H1 (cell line): ENCODE data around the gene ANK2. TPM values are rescaled to one million over a fixed set of nuclear protein-coding genes. Genes with fewer than 3 reads are reported as not detected.

ENCODE experiments used
- CTCF ChIA-PET: fragments of 300-600 bp; sonication (Branson Sonifier 250); formaldehyde crosslinking; loops from one replicate; lab custom pipeline; 2021; ENCODE audit not compliant: partially characterized antibody; lab: Charles Lee
- POLR2A ChIA-PET: fragments of 300-600 bp; sonication (Branson Sonifier 250); formaldehyde crosslinking; loops from one replicate; lab custom pipeline; 2021; ENCODE audit warnings: inconsistent platforms; ENCODE audit not compliant: partially characterized antibody; lab: Charles Lee
- DNase-seq, 2 experiments: peaks; one replicate each; pipeline versions ENCODE4 v3.0.0 to v3.0.0-alpha.2; 2010 to 2022; ENCODE audit warnings: low spot score in 2 of 2, low read depth in 1 of 2, mixed read lengths in 1 of 2
- FAIRE-seq: peaks from 2 replicates; lab custom pipeline; 2011; peaks lifted over from hg19 to GRCh38; lab: Jason Lieb, UNC
- H2AFZ ChIP-seq: 2 replicates; pipeline ENCODE4 v1.8.1; 2012; ENCODE audit warnings: low read length, inconsistent platforms
- H2AK5ac ChIP-seq: 2 replicates; pipeline ENCODE4 v1.6.1; 2013; ENCODE audit warnings: low read depth, low read length
- H2BK120ac ChIP-seq: replicated peaks from 2 replicates; pipeline ENCODE3; 2013; ENCODE audit warnings: low read depth, low read length, inconsistent platforms
- H2BK12ac ChIP-seq: 2 replicates; pipeline ENCODE4 v1.6.1; 2013; ENCODE audit warnings: low read depth, low read length
- H2BK15ac ChIP-seq: 2 replicates; pipeline ENCODE4 v1.6.1; 2013; ENCODE audit warnings: low read length
- H2BK20ac ChIP-seq: 2 replicates; pipeline ENCODE4 v1.6.1; 2013; ENCODE audit warnings: low read length
- H2BK5ac ChIP-seq: 2 replicates; pipeline ENCODE4 v1.6.1; 2013; ENCODE audit warnings: low read depth, low read length
- H3K14ac ChIP-seq: 2 replicates; pipeline ENCODE4 v1.6.1; 2013; ENCODE audit warnings: inconsistent platforms; ENCODE audit not compliant: insufficient read length
- H3K18ac ChIP-seq: 2 replicates; pipeline ENCODE4 v1.6.1; 2013; ENCODE audit warnings: low read length; ENCODE audit errors: extremely low read depth
- H3K23ac ChIP-seq: 2 replicates; pipeline ENCODE4 v1.6.1; 2013; ENCODE audit warnings: inconsistent platforms; ENCODE audit not compliant: insufficient read length
- H3K23me2 ChIP-seq: 2 replicates; pipeline ENCODE4 v1.6.1; 2013; ENCODE audit warnings: low read depth, low read length
- H3K27ac ChIP-seq: 2 replicates; pipeline ENCODE4 v1.6.1; 2011; ENCODE audit warnings: low read depth, low read length, inconsistent platforms
- H3K27me3 ChIP-seq, 4 experiments: replicated peaks in 1 of 4; 1 replicate in 1 of 4; 2 replicates in 3 of 4; pipeline versions ENCODE4 v1.6.1 to v1.8.1; 2011 to 2013; ENCODE audit warnings: low read length in 3 of 4, mild to moderate bottlenecking in 3 of 4, inconsistent platforms in 2 of 4, mixed read lengths in 2 of 4, moderate library complexity in 1 of 4; ENCODE audit not compliant: control insufficient read depth in 3 of 4, insufficient read depth in 3 of 4; ENCODE audit errors: extremely low read depth in 1 of 4
- H3K36me3 ChIP-seq, 4 experiments: 2 replicates each; pipeline versions ENCODE4 v1.6.1 to v1.8.1; 2011 to 2013; ENCODE audit warnings: mild to moderate bottlenecking in 4 of 4, low read length in 3 of 4, moderate library complexity in 2 of 4, control low read depth in 1 of 4, inconsistent platforms in 1 of 4; ENCODE audit not compliant: insufficient read depth in 4 of 4, control insufficient read depth in 2 of 4
- H3K4ac ChIP-seq: replicated peaks from 2 replicates; pipeline ENCODE3; 2013; ENCODE audit warnings: low read length, low read depth, mixed read lengths, inconsistent platforms; ENCODE audit not compliant: insufficient read length
- H3K4me1 ChIP-seq, 4 experiments: replicated peaks in 1 of 4; 1 replicate in 1 of 4; 2 replicates in 3 of 4; pipeline versions ENCODE4 v1.6.1 to v1.8.1; 2011 to 2013; ENCODE audit warnings: low read length in 3 of 4, inconsistent platforms in 2 of 4, mixed read lengths in 1 of 4; ENCODE audit not compliant: insufficient read depth in 4 of 4, control insufficient read depth in 3 of 4
- H3K4me2 ChIP-seq, 2 experiments: 2 replicates each; pipeline versions ENCODE4 v1.6.1 to v1.8.1; 2011 to 2013; ENCODE audit warnings: low read depth in 2 of 2, low read length in 2 of 2, control low read depth in 1 of 2, inconsistent platforms in 1 of 2, mild to moderate bottlenecking in 1 of 2; ENCODE audit not compliant: insufficient read depth in 1 of 2
- H3K4me3 ChIP-seq, 4 experiments: fragments of 200-600, 300-600 bp in 1 of 4; sonication (generic), shearing (Covaris generic), sonication (Bioruptor Twin) in 1 of 4; 2 replicates each; pipeline versions ENCODE4 v1.5.1 to v1.8.1; 2011 to 2016; ENCODE audit warnings: low read length in 4 of 4, low read depth in 3 of 4, control low read depth in 2 of 4, inconsistent platforms in 2 of 4, mild to moderate bottlenecking in 2 of 4, mixed read lengths in 1 of 4, moderate library complexity in 1 of 4; ENCODE audit not compliant: insufficient read depth in 2 of 4; ENCODE audit errors: extremely low read depth in 1 of 4
- H3K56ac ChIP-seq: replicated peaks from 2 replicates; pipeline ENCODE3; 2013; ENCODE audit warnings: low read depth, mild to moderate bottlenecking, mixed read lengths, low read length, inconsistent platforms; ENCODE audit not compliant: insufficient read length
- H3K79me1 ChIP-seq: 2 replicates; pipeline ENCODE4 v1.6.1; 2013; ENCODE audit warnings: low read depth, low read length, control low read depth
- H3K79me2 ChIP-seq, 2 experiments: 2 replicates each; pipeline versions ENCODE4 v1.6.1 to v1.8.1; 2012 to 2013; ENCODE audit warnings: low read length in 2 of 2, mild to moderate bottlenecking in 2 of 2, inconsistent platforms in 1 of 2; ENCODE audit not compliant: insufficient read depth in 2 of 2, control insufficient read depth in 1 of 2
- H3K9ac ChIP-seq, 4 experiments: replicated peaks in 1 of 4; 1 replicate in 1 of 4; 2 replicates in 3 of 4; pipeline versions ENCODE4 v1.6.1 to v1.8.1; 2011 to 2013; ENCODE audit warnings: low read depth in 3 of 4, low read length in 3 of 4, control low read depth in 2 of 4, mild to moderate bottlenecking in 2 of 4, moderate library complexity in 2 of 4, inconsistent platforms in 1 of 4; ENCODE audit errors: extremely low read depth in 1 of 4
- H3K9me3 ChIP-seq, 2 experiments: 2 replicates each; pipeline versions ENCODE4 v1.6.1 to v1.8.1; 2012 to 2013; ENCODE audit warnings: mild to moderate bottlenecking in 2 of 2, moderate library complexity in 2 of 2, control low read depth in 1 of 2, inconsistent platforms in 1 of 2, low read depth in 1 of 2, low read length in 1 of 2, mixed read lengths in 1 of 2; ENCODE audit not compliant: insufficient read depth in 2 of 2
- H4K20me1 ChIP-seq, 2 experiments: replicated peaks in 1 of 2; 2 replicates each; pipeline versions ENCODE3 to v1.8.1; 2011 to 2013; ENCODE audit warnings: inconsistent platforms in 2 of 2, low read length in 2 of 2, mild to moderate bottlenecking in 1 of 2; ENCODE audit not compliant: insufficient read depth in 2 of 2, control insufficient read depth in 1 of 2
- H4K5ac ChIP-seq: 2 replicates; pipeline ENCODE4 v1.6.1; 2013; ENCODE audit warnings: low read length, low read depth, mixed read lengths, inconsistent platforms; ENCODE audit not compliant: insufficient read length
- H4K8ac ChIP-seq: 2 replicates; pipeline ENCODE4 v1.8.0; 2013; ENCODE audit warnings: mild to moderate bottlenecking, moderate library complexity, low read length, inconsistent platforms; ENCODE audit not compliant: insufficient read depth; ENCODE audit errors: extremely low read depth
- H4K91ac ChIP-seq: replicated peaks from 2 replicates; pipeline ENCODE3; 2013; ENCODE audit warnings: low read length, mixed read lengths, inconsistent platforms; ENCODE audit not compliant: insufficient read length
- ATF3 ChIP-seq: IDR thresholded peaks from 2 replicates; pipeline ENCODE4 v1.6.1; 2011; ENCODE audit warnings: low read depth, mild to moderate bottlenecking, low read length; ENCODE audit not compliant: insufficient read depth
- BRCA1 ChIP-seq: IDR thresholded peaks from 2 replicates; pipeline ENCODE4 v1.6.1; 2012; ENCODE audit warnings: low read depth, low read length, improper control_type of control experiment
- CHD1 ChIP-seq: IDR thresholded peaks from 2 replicates; pipeline ENCODE4 v1.6.1; 2012; ENCODE audit warnings: low read depth, low read length, improper control_type of control experiment
- RAD21 ChIP-seq, 2 experiments: IDR thresholded peaks in 1 of 2; conservative IDR thresholded peaks in 1 of 2; 2 replicates each; pipeline ENCODE4 v1.6.1; 2011; ENCODE audit warnings: low read depth in 2 of 2, low read length in 2 of 2, improper control_type of control experiment in 1 of 2, inconsistent platforms in 1 of 2, mild to moderate bottlenecking in 1 of 2, moderate library complexity in 1 of 2
- RFX5 ChIP-seq: IDR thresholded peaks from 2 replicates; pipeline ENCODE4 v1.6.1; 2011; ENCODE audit warnings: low read depth, low read length, improper control_type of control experiment, borderline replicate concordance
- SIX5 ChIP-seq: IDR thresholded peaks from 2 replicates; pipeline ENCODE4 v1.6.1; 2011; ENCODE audit warnings: mild to moderate bottlenecking, low read depth, low read length
- WGBS, 2 experiments: shearing (Covaris generic) in 1 of 2; methylation state at CpG; one replicate each; pipeline versions ENCODE4 v1.1.6 to v1.1.7; 2013 to 2015; ENCODE audit warnings: low lambda C conversion rate in 2 of 2, mixed read lengths in 2 of 2, inconsistent platforms in 1 of 2, low coverage in 1 of 2, missing lambda C conversion rate in 1 of 2; ENCODE audit not compliant: insufficient replicate concordance in 2 of 2, insufficient coverage in 1 of 2, insufficient read length in 1 of 2; ENCODE audit errors: extremely low coverage in 1 of 2, missing lambda C conversion rate in 1 of 2; 5-methylcytosine and 5-hydroxymethylcytosine counted together
- polyA plus RNA-seq, 7 experiments: library from polyadenylated mRNA; depleted of rRNA in 3 of 7; stranded (reverse) in 5 of 7; unstranded in 2 of 7; fragments of >200 nt in 5 of 7; fragments of 200-250 nt in 2 of 7; gene quantifications; 1 replicate in 5 of 7; 2 replicates in 1 of 7; 4 replicates in 1 of 7; pipeline versions ENCODE4 v1.2.1 to v1.2.3, GENCODE V29; 2011 to 2013; ENCODE audit warnings: missing spikeins in 2 of 7, mixed read lengths in 2 of 7
- total RNA-seq: library from RNA; stranded (reverse); fragmentation: NEBNext Ultra II Directional; extraction: Animal tissue kit (Norgen Biotek cat#: 25700); gene quantifications from 2 replicates; pipeline ENCODE4 v1.2.1, GENCODE V29; 2021
- TF ChIP-seq, protein P1 (sequence below): IDR thresholded peaks from 2 replicates; pipeline ENCODE4 v1.6.1; 2012; ENCODE audit warnings: inconsistent platforms

ANK2 gene
- total and polyA plus RNA-seq, 2 of the 8 experiments (the other 6 are each of a cell fraction or from before 2014, with no cell fraction given): 14.2 to 35.1 TPM

GRCh38 chr4:113112338-113112978 lies 63.0 kb downstream of the ANK2 start:
- Histone ChIP-seq H3K56ac (no peak overlapping the region), H3K23me2 (no peaks in the 10 kb centered on the region), H2BK5ac (no peak overlapping the region), H2AFZ (no peak overlapping the region), H3K9me3 (no peaks in the 10 kb centered on the region), H4K5ac (no peak overlapping the region), H3K9ac (no peak overlapping the region), H4K20me1 (no peaks in the 10 kb centered on the region), H3K79me2 (no peaks in the 10 kb centered on the region), H2AK5ac (no peak overlapping the region), H2BK12ac (no peak overlapping the region), H2BK120ac (no peak overlapping the region), H2BK15ac (no peak overlapping the region), H4K91ac (no peak overlapping the region), H4K8ac (no peak overlapping the region), H3K4ac (no peak overlapping the region), H3K4me1 (peaks cover 0 to 15% (median 6%) of the 10 kb centered on the region in 4 experiments), H3K14ac (no peak overlapping the region), H3K79me1 (no peaks in the 10 kb centered on the region), H2BK20ac (no peak overlapping the region), H3K4me3 (no peak overlapping the region), H3K27ac (no peak overlapping the region), H3K23ac (no peak overlapping the region), H3K18ac (no peak overlapping the region), H3K36me3 (no peaks in the 10 kb centered on the region), H3K27me3 (no peaks in the 10 kb centered on the region), H3K4me2 (no peak overlapping the region)
- CTCF ChIA-PET: interaction anchor here (0.9 to 8.1 kb wide), 9 partner anchors 7 to 181 kb away, joined by 3 to 48 read pairs (median 4); no protein-coding TSS in a partner anchor
- WGBS, 2 experiments: 89% methylated on average over 2 of the region's 2 CpGs; no CpG with 5 or more reads in 1 of the 2 experiments
- FAIRE-seq: peak; percentile 52
- TF ChIP-seq SIX5 (no peak), RFX5 (no peak), CHD1 (no peak), ATF3 (no peak), RAD21 (IDR thresholded peaks at IDR 0.05 in 1 of 2, conservative IDR thresholded peaks at IDR 0.05 in 1 of 2; ENCODE audit: low read depth in 2 of 2, low read length in 2 of 2) (no peak), BRCA1 (no peak)
- TF ChIP-seq, protein P1, sequence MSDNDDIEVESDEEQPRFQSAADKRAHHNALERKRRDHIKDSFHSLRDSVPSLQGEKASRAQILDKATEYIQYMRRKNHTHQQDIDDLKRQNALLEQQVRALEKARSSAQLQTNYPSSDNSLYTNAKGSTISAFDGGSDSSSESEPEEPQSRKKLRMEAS: no peak
- DNase-seq: no peak
- POLR2A ChIA-PET: no interaction called here
